ENCODE measurements around the gene PTPRE.

DNA sequence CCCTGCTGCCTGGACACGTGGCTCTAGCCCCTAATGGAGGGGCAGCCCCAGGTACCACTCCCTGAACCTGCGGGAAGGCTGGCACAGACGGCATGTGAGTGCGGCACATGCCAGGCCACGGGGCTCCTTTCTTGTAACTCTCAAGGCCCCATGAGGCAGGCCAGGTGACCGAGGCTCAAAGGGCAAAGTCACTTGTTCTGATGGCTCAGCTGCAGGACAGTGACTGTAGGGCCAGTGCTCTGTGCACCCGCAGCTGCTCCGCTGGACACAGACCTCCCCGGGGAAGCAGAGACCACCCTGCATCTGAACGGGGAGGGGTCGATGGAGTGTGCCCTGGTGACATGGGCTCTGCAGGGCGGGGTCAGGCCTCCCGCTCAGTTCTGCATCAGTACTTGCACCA is 55.3 kb downstream of the PTPRE start:
- TF ChIP-seq, protein P1, sequence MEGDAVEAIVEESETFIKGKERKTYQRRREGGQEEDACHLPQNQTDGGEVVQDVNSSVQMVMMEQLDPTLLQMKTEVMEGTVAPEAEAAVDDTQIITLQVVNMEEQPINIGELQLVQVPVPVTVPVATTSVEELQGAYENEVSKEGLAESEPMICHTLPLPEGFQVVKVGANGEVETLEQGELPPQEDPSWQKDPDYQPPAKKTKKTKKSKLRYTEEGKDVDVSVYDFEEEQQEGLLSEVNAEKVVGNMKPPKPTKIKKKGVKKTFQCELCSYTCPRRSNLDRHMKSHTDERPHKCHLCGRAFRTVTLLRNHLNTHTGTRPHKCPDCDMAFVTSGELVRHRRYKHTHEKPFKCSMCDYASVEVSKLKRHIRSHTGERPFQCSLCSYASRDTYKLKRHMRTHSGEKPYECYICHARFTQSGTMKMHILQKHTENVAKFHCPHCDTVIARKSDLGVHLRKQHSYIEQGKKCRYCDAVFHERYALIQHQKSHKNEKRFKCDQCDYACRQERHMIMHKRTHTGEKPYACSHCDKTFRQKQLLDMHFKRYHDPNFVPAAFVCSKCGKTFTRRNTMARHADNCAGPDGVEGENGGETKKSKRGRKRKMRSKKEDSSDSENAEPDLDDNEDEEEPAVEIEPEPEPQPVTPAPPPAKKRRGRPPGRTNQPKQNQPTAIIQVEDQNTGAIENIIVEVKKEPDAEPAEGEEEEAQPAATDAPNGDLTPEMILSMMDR (conservative IDR thresholded peaks at IDR 0.05; ENCODE audit: low read length) = no peak
- no peak for TF ChIP-seq EZH2phosphoT487 (IDR thresholded peaks at IDR 0.05; ENCODE audit: borderline replicate concordance)

Data from Loucy (cell line).